HCT116 (cell line): ENCODE data around the gene GALNT16. TPM values are rescaled to one million over a fixed set of nuclear protein-coding genes. Genes with fewer than 3 reads are reported as not detected.

ENCODE experiments used
- ATAC-seq: fragments of 200-7000 bp; cut with Tn5 transposase; 2 replicates; pipeline ENCODE4 v1.9.1; 2020; ENCODE audit warnings: mild to moderate bottlenecking, moderate library complexity
- BruUV-seq: library from RNA; stranded (reverse); fragments of 400-500 nt; replicated peaks from 2 replicates; lab custom pipeline; 2021; lab: Mats Ljungman, UMichigan
- CTCF ChIA-PET: fragments of 300-600 bp; sonication (Branson Sonifier 250); formaldehyde crosslinking; loops from one replicate; lab custom pipeline; 2021; ENCODE audit warnings: antibody characterized with exemption; lab: Charles Lee
- POLR2A ChIA-PET: fragments of 300-600, 350-600 bp; sonication (Branson Sonifier 250); formaldehyde crosslinking; loops from one replicate; lab custom pipeline; 2021; ENCODE audit warnings: antibody characterized with exemption; lab: Charles Lee
- RAD21 ChIA-PET, 2 experiments: fragments of 300-600 bp; sonication (Branson Sonifier 250); formaldehyde crosslinking; loops; one replicate each; lab custom pipeline; 2023; ENCODE audit warnings: low total read pairs in 2 of 2; ENCODE audit not compliant: uncharacterized antibody in 2 of 2, unreplicated experiment in 2 of 2, low non-redundant PET in 1 of 2; lab: Charles Lee
- DNase-seq: peaks from one replicate; pipeline ENCODE4 v3.0.0-alpha.2; 2010; ENCODE audit warnings: low read depth, low spot score
- H2AFZ ChIP-seq: fragments of 200-600 bp; shearing (Covaris generic), sonication (generic); 2 replicates; pipeline ENCODE4 v1.6.1; 2017; ENCODE audit warnings: low read depth, mixed run types, mixed read lengths, antibody characterized with exemption, low read length; ENCODE audit not compliant: poor library complexity, severe bottlenecking
- H3K27ac ChIP-seq: 2 replicates; pipeline ENCODE4 v1.5.1; 2012; ENCODE audit warnings: low read depth, low read length
- H3K27me3 ChIP-seq: fragments of 200-600 bp; sonication (generic); 2 replicates; pipeline ENCODE4 v1.6.1; 2016; ENCODE audit warnings: mixed run types, low read length, mixed read lengths; ENCODE audit not compliant: insufficient read depth
- H3K36me3 ChIP-seq, 2 experiments: fragments of 200-500 bp in 1 of 2; fragments of 200-600 bp in 1 of 2; sonication (Bioruptor generic) in 1 of 2; sonication (generic) in 1 of 2; 2 replicates each; pipeline versions ENCODE4 v1.5.1 to v1.6.1; 2014 to 2016; ENCODE audit warnings: low read length in 2 of 2, inconsistent platforms in 1 of 2, mixed read lengths in 1 of 2, mixed run types in 1 of 2; ENCODE audit not compliant: insufficient read depth in 2 of 2, control insufficient read depth in 1 of 2
- H3K4me1 ChIP-seq, 2 experiments: fragments of 200-600 bp in 1 of 2; sonication (generic) in 1 of 2; 2 replicates each; pipeline versions ENCODE4 v1.5.1 to v1.6.1; 2012 to 2017; ENCODE audit warnings: low read length in 2 of 2, inconsistent platforms in 1 of 2, mild to moderate bottlenecking in 1 of 2, mixed read lengths in 1 of 2, mixed run types in 1 of 2, moderate library complexity in 1 of 2; ENCODE audit not compliant: insufficient read depth in 2 of 2, control insufficient read depth in 1 of 2
- H3K4me2 ChIP-seq: fragments of 200-600 bp; sonication (generic); 2 replicates; pipeline ENCODE4 v1.6.1; 2017; ENCODE audit warnings: mixed run types, low read length, mixed read lengths
- H3K4me3 ChIP-seq, 2 experiments: fragments of 200-600 bp in 1 of 2; sonication (generic) in 1 of 2; replicated peaks in 1 of 2; 2 replicates each; pipeline ENCODE4 v1.5.1; 2011 to 2016; ENCODE audit warnings: low read length in 2 of 2, control low read depth in 1 of 2, low read depth in 1 of 2, mild to moderate bottlenecking in 1 of 2, mixed read lengths in 1 of 2, mixed run types in 1 of 2
- H3K79me2 ChIP-seq: fragments of 200-600 bp; sonication (generic); 2 replicates; pipeline ENCODE4 v1.6.1; 2017; ENCODE audit warnings: mild to moderate bottlenecking, mixed run types, low read length, moderate library complexity, mixed read lengths; ENCODE audit not compliant: insufficient read depth
- H3K9ac ChIP-seq: fragments of 200-600 bp; sonication (generic); 2 replicates; pipeline ENCODE4 v1.6.1; 2016; ENCODE audit warnings: low read length, mixed read lengths
- H3K9me2 ChIP-seq: fragments of 200-600 bp; sonication (generic), shearing (Covaris generic); 2 replicates; pipeline ENCODE4 v1.6.1; 2017; ENCODE audit warnings: mixed run types, mild to moderate bottlenecking, moderate library complexity; ENCODE audit not compliant: insufficient read depth
- H3K9me3 ChIP-seq, 2 experiments: fragments of 200-500 bp in 1 of 2; fragments of 200-600 bp in 1 of 2; sonication (Bioruptor generic) in 1 of 2; sonication (generic) in 1 of 2; 2 replicates each; pipeline ENCODE4 v1.6.1; 2014 to 2017; ENCODE audit warnings: low read length in 2 of 2, mixed read lengths in 2 of 2, inconsistent platforms in 1 of 2, low read depth in 1 of 2, mild to moderate bottlenecking in 1 of 2, mixed run types in 1 of 2, moderate library complexity in 1 of 2; ENCODE audit not compliant: control insufficient read depth in 1 of 2, insufficient read depth in 1 of 2
- H4K20me1 ChIP-seq: fragments of 200-600 bp; sonication (generic), shearing (Covaris generic); 2 replicates; pipeline ENCODE4 v1.6.1; 2017; ENCODE audit warnings: mixed run types, mild to moderate bottlenecking, moderate library complexity; ENCODE audit not compliant: insufficient read depth
- EGR1 ChIP-seq: IDR thresholded peaks from 2 replicates; pipeline ENCODE4 v1.6.1; 2012; ENCODE audit warnings: low read depth
- FOSL1 ChIP-seq: IDR thresholded peaks from 2 replicates; pipeline ENCODE4 v1.6.1; 2012; ENCODE audit warnings: low read depth
- SP1 ChIP-seq: IDR thresholded peaks from 2 replicates; pipeline ENCODE4 v1.6.1; 2012; ENCODE audit warnings: low read depth
- SRF ChIP-seq: IDR thresholded peaks from 2 replicates; pipeline ENCODE4 v1.6.1; 2012; ENCODE audit warnings: low read depth
- YY1 ChIP-seq: IDR thresholded peaks from 2 replicates; pipeline ENCODE4 v1.6.1; 2011; ENCODE audit warnings: low read length, low read depth, moderate library complexity, mild to moderate bottlenecking; ENCODE audit not compliant: insufficient replicate concordance; ENCODE audit errors: extremely low read depth
- intact Hi-C: fragments of 100-400 bp; cut with micrococcal nuclease; formaldehyde crosslinking; loops from 2 replicates; pipeline ENCODE4 v1.10.0; 2022
- total RNA-seq: library from RNA; stranded (reverse); gene quantifications from one replicate; pipeline ENCODE4 v1.2.1, GENCODE V29; 2021; ENCODE audit not compliant: unreplicated experiment
- TF ChIP-seq, protein P1 (sequence below): IDR thresholded peaks from 2 replicates; pipeline ENCODE4 v1.6.1; 2011; ENCODE audit warnings: mild to moderate bottlenecking, low read length, moderate library complexity; ENCODE audit not compliant: insufficient replicate concordance; ENCODE audit errors: extremely low read depth
- TF ChIP-seq, protein P2 (sequence below): IDR thresholded peaks from 2 replicates; pipeline ENCODE4 v1.6.1; 2012
- TF ChIP-seq, protein P3 (sequence below): IDR thresholded peaks from 2 replicates; pipeline ENCODE4 v1.6.1; 2012; ENCODE audit warnings: low read depth

The GALNT16 gene
- total RNA-seq, 1 experiment from 2014 or later, result 0.32 TPM

DNA sequence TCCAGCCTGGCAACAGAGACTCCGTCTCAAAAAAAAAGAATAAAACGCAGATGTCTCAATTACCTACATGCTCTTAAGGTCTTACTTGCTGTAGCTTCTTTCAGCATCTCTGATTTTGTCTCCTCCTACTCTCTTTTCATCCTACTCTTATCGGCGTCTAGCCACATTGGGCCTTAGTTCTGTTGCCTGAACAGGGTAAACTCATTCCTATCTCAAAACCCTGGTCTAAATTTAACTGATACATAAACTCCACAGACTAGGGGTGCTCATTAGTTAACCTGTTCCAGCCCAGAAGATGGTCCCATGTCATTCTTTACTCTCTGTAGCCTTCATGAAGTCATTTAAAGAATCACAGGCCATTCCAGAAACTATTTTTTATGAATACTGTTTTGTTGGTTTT, 35.0 kb upstream of the GALNT16 start:
- no peak overlapping the region for H2AFZ ChIP-seq

More for the DNA sequence above, 35.0 kb upstream of the GALNT16 start:
- Histone ChIP-seq H3K36me3 (no peaks in the 10 kb centered on the region), H3K27me3 (no peaks in the 10 kb centered on the region), H3K27ac (no peak overlapping the region), H3K9me3 (no peaks in the 10 kb centered on the region), H3K4me2 (no peak overlapping the region), H4K20me1 (no peaks in the 10 kb centered on the region), H3K9ac (no peak overlapping the region), H3K4me1 (no peaks in the 10 kb centered on the region)
- CTCF ChIA-PET, result no interaction called here
- RAD21 ChIA-PET, result no interaction called here
- intact Hi-C loops, result no loop called here
- DNase-seq, result no peak
- TF ChIP-seq SRF (no peak), SP1 (no peak), EGR1 (no peak), YY1 (no peak), FOSL1 (no peak)
- TF ChIP-seq, protein P1, sequence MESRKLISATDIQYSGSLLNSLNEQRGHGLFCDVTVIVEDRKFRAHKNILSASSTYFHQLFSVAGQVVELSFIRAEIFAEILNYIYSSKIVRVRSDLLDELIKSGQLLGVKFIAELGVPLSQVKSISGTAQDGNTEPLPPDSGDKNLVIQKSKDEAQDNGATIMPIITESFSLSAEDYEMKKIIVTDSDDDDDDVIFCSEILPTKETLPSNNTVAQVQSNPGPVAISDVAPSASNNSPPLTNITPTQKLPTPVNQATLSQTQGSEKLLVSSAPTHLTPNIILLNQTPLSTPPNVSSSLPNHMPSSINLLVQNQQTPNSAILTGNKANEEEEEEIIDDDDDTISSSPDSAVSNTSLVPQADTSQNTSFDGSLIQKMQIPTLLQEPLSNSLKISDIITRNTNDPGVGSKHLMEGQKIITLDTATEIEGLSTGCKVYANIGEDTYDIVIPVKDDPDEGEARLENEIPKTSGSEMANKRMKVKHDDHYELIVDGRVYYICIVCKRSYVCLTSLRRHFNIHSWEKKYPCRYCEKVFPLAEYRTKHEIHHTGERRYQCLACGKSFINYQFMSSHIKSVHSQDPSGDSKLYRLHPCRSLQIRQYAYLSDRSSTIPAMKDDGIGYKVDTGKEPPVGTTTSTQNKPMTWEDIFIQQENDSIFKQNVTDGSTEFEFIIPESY, result no peak
- TF ChIP-seq, protein P2, sequence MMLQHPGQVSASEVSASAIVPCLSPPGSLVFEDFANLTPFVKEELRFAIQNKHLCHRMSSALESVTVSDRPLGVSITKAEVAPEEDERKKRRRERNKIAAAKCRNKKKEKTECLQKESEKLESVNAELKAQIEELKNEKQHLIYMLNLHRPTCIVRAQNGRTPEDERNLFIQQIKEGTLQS, result no peak
- TF ChIP-seq, protein P3, sequence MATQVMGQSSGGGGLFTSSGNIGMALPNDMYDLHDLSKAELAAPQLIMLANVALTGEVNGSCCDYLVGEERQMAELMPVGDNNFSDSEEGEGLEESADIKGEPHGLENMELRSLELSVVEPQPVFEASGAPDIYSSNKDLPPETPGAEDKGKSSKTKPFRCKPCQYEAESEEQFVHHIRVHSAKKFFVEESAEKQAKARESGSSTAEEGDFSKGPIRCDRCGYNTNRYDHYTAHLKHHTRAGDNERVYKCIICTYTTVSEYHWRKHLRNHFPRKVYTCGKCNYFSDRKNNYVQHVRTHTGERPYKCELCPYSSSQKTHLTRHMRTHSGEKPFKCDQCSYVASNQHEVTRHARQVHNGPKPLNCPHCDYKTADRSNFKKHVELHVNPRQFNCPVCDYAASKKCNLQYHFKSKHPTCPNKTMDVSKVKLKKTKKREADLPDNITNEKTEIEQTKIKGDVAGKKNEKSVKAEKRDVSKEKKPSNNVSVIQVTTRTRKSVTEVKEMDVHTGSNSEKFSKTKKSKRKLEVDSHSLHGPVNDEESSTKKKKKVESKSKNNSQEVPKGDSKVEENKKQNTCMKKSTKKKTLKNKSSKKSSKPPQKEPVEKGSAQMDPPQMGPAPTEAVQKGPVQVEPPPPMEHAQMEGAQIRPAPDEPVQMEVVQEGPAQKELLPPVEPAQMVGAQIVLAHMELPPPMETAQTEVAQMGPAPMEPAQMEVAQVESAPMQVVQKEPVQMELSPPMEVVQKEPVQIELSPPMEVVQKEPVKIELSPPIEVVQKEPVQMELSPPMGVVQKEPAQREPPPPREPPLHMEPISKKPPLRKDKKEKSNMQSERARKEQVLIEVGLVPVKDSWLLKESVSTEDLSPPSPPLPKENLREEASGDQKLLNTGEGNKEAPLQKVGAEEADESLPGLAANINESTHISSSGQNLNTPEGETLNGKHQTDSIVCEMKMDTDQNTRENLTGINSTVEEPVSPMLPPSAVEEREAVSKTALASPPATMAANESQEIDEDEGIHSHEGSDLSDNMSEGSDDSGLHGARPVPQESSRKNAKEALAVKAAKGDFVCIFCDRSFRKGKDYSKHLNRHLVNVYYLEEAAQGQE, result no peak
- TF ChIP-seq, all 23 proteins: peak for 0
- H3K9me2 ChIP-seq, result no peaks in the 10 kb centered on the region
- no TSS peak for BruUV-seq
- H3K79me2 ChIP-seq, result no peaks in the 10 kb centered on the region
- POLR2A ChIA-PET, result no interaction called here
- no peak overlapping the region for H3K4me3 ChIP-seq
- no peak for ATAC-seq
